GM19099 (cell line): ENCODE results near the gene LRRK1.

Source experiments
- POLR2A ChIP-seq: IDR thresholded peaks from 3 replicates; pipeline ENCODE4 v1.6.1; 2011; ENCODE audit warnings: low read depth; ENCODE audit not compliant: insufficient read length; ENCODE audit errors: extremely low read depth

Gene LRRK1

GRCh38 chr15:100932676-100933348 lies 13.7 kb downstream of the LRRK1 start:
- no peak for TF ChIP-seq POLR2A

GRCh38 chr15:100934166-100934565 lies 15.0 kb downstream of the LRRK1 start:
- no peak for TF ChIP-seq POLR2A

- TF ChIP-seq POLR2A: no peak
Measured at GRCh38 chr15:100934726-100935125, 15.6 kb downstream of the LRRK1 start.

- TF ChIP-seq POLR2A: no peak
Measured at GRCh38 chr15:100937171-100937570, 18.0 kb downstream of the LRRK1 start.

- TF ChIP-seq POLR2A: no peak
Measured at GRCh38 chr15:100939791-100940190, 20.6 kb downstream of the LRRK1 start.

GRCh38 chr15:100940767-100941379 lies 21.7 kb downstream of the LRRK1 start:
- TF ChIP-seq POLR2A: peak; percentile 5

- TF ChIP-seq POLR2A: no peak
Measured at GRCh38 chr15:100941536-100941935, 22.4 kb downstream of the LRRK1 start.

GRCh38 chr15:100942656-100943425 lies 23.7 kb downstream of the LRRK1 start:
- TF ChIP-seq POLR2A: no peak

- no peak for TF ChIP-seq POLR2A
Measured at GRCh38 chr15:100944244-100944895, 25.2 kb downstream of the LRRK1 start.

- TF ChIP-seq POLR2A: no peak
Measured at GRCh38 chr15:100944986-100945385, 25.8 kb downstream of the LRRK1 start.

- peak; percentile 46 for TF ChIP-seq POLR2A
Measured at GRCh38 chr15:100947760-100948429, 28.7 kb downstream of the LRRK1 start.

GRCh38 chr15:100948430-100948762 lies 29.2 kb downstream of the LRRK1 start:
- TF ChIP-seq POLR2A: no peak

GRCh38 chr15:100949691-100950090 lies 30.5 kb downstream of the LRRK1 start:
- no peak for TF ChIP-seq POLR2A

GRCh38 chr15:100951965-100952364 lies 32.8 kb downstream of the LRRK1 start:
- no peak for TF ChIP-seq POLR2A

- no peak for TF ChIP-seq POLR2A
Measured at GRCh38 chr15:100952566-100952965, 33.4 kb downstream of the LRRK1 start.
